Measurements from ENCODE around the gene TBC1D9B.

GRCh38 chr5:179860301-179860700 is 47.4 kb downstream of the TBC1D9B start:
- TF ChIP-seq CREM (CRISPR knock-in tag; IDR thresholded peaks at IDR 0.05), result no peak
- TF ChIP-seq CTCF (IDR thresholded peaks at IDR 0.05), result no peak
- no peak for TF ChIP-seq CBFB (CRISPR knock-in tag; IDR thresholded peaks at IDR 0.05; ENCODE audit: low read depth)
- no peak for TF ChIP-seq ZNF671 (CRISPR knock-in tag; IDR thresholded peaks at IDR 0.05)
- no peak for TF ChIP-seq USF1 (CRISPR knock-in tag; IDR thresholded peaks at IDR 0.05)
- no peak for TF ChIP-seq NFE2L1 (CRISPR knock-in tag; IDR thresholded peaks at IDR 0.05)
- TF ChIP-seq USF2 (CRISPR knock-in tag; IDR thresholded peaks at IDR 0.05), result no peak
- TF ChIP-seq MAX (CRISPR knock-in tag; IDR thresholded peaks at IDR 0.05), result no peak
